ENCODE results near the gene DBT.
"Not testable (repeated sequence)": the region's sequence is repeated elsewhere in the genome, so short reads cannot be mapped to it uniquely, and the experiment has no call there.

DBT gene

GRCh38 chr1:100250264-100250663 is 630 bp upstream of the DBT start:
- no peak for DNase-seq

GRCh38 chr1:100249155-100249536 is 488 bp downstream of the DBT start:
- peak; percentile 23 to 39 for DNase-seq

DNA sequence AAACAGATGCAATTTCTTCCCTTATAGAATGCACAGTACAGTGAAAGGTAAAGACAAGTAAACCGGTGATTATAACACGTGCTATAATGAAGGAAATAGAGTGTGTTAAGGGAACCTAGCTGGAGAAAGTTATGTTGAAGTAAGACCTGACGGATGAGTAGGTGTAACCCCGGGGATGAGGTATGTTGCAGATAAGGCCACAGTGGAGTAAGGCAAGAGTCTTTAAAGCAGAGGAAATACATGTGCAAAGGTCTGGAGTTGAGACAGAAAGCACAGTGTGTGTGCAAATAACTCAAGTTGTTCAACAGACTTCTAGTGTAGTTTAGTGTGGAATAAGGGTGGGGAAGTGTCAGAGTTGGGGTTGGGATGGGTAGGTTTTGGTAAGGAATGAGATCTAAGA is 2.9 kb downstream of the DBT start:
- no peak for DNase-seq

DNA sequence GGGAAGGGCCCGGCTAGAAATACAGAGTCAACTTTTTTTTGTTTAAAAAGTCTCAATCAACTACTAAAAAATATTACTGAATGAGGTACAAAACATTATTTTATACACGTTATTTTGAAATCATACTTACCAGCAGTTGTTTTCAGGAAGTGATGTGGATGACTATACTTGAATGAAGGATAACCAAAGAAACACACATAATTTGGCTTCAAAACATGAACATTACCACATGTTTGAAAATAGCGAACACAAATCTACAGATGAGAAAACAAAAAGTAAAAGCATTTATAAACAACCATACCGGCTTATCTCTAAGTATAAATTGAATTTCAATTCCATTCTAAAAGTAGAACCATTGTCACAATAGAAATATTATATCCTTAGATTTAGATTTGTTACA is 9.0 kb downstream of the DBT start:
- DNase-seq, result no peak

DNA sequence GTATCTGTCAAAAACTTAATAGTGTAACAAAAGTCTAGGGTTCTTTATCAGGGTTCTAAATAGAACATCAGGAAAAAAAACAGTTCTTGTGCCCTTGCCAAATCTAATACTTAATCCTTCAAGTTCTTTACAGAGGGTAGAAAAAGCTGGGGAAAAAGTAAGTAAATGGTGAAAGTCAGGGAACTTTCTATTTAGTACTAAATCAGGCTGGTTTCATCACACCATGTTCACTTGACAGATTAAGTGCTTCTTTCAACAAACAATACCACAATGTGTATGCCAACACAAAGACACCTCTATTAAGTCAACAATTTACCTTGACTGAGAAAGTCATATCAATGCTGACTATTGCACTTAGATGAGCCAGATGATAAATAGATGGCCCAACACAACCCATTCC is 9.7 kb downstream of the DBT start:
- DNase-seq, result no peak

DNA sequence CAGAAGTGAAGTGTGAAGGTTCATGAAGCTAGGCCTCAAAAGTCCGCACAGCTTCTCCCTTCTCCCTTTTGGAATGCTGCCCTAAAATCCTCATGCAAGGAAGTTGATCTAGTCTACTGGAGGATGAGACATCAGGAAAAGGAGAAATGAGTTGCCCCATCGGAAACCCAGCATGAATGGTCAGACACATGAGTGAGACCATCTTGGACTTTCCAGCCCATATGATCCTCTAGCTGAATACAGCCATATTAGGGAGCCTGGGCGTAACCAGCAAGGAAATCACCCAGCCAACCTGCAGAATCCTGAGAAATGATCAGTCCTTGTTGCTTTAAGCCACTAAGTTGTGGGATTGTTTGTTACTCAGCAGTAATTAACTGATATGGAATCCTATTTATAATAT is 12.5 kb downstream of the DBT start:
- DNase-seq, result no peak

GRCh38 chr1:100234432-100234831 is 15.2 kb downstream of the DBT start:
- DNase-seq, result no peak

DNA sequence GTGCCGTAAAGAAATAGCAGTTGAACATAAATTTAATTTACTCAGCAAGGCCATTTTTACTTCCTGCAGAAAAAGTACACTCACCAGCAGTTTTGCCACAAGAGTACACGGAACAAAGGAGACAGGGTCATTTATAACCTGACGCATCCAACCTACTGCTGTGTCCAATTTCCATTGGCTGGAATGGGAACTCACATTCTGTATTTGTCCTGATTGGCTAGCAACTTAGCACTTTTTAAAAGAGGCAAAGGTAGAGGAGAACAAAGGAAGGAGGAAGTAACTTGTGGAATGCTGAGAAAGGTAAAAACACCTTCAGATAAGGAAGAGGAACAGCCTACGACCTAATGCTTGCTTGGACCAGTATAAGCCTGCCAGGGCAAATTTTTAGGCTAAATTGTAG is 16.1 kb downstream of the DBT start:
- DNase-seq, result not testable (repeated sequence)

GRCh38 chr1:100232156-100232555 is 17.5 kb downstream of the DBT start:
- no peak for DNase-seq

DNA sequence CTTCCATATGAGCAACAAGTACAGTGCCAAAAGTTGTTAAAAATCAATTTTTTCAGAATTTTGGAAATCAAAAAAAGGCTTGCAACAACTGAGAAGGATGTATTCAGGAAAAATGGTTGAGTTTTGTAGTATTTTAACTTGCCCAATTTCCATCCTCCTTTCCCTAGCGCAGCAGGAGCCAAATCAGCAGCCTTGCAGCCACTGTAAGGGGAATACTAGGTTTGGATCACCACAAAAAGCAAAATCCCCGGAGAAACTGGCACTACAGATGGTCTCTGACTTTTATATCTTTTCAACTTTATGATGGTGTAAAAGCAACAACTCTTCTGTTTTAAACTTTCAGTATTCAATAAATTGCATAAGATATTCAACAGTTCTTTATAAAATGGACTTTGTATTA is 17.9 kb downstream of the DBT start:
- no peak for DNase-seq

- no peak for DNase-seq
Measured at GRCh38 chr1:100230765-100231164, 18.9 kb downstream of the DBT start.

- DNase-seq, result no peak
Measured at GRCh38 chr1:100229681-100230443, 19.8 kb downstream of the DBT start.

- no peak for DNase-seq
Measured at GRCh38 chr1:100222428-100222827, 27.2 kb downstream of the DBT start.

DNA sequence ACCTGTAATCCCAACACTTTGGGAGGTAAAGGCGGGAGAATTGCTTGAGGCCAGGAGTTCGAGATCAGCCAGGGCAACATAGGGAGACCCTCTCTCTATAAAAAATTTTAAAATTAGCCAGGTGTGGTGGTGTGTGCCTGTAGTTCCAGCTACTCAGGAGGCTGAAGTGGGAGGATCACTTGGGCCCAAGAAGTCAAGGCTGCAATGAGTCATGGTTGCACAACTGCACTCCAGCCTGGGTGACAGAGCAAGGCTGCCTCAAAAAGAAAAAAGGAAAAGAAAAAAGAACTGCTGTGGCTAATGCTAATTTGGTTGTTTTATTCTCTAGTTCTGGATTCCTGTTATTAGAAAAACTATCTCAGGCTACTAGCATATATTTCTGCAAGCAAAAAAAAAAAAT is 29.8 kb downstream of the DBT start:
- peak in 1 of 2 experiments; percentile 14 for DNase-seq

GRCh38 chr1:100219457-100219856 is 30.2 kb downstream of the DBT start:
- no peak for DNase-seq

GRCh38 chr1:100217834-100218233 is 31.8 kb downstream of the DBT start:
- no peak for DNase-seq

GRCh38 chr1:100215101-100215500 is 34.5 kb downstream of the DBT start:
- no peak for DNase-seq

GRCh38 chr1:100213141-100213540 is 36.5 kb downstream of the DBT start:
- DNase-seq, result no peak

DNA sequence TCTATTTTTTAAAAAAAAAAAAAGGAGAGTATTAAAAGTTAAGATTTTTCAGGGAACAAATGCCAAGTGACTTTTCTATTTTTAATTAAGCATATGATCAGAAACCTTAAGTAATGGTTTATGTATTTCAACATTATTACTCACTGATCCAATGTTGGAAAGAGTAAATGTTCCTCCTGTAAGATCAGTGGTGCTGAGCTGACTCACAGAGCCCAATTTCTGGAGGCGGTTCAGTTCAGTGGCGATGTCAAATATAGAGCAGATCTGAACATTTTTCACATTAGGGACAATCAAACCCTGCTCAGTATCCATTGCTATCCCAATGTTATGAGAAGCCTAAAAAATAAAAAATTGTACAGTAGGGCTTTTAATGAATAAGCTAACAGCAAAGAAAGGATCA is 43.3 kb downstream of the DBT start:
- no peak for DNase-seq

DNA sequence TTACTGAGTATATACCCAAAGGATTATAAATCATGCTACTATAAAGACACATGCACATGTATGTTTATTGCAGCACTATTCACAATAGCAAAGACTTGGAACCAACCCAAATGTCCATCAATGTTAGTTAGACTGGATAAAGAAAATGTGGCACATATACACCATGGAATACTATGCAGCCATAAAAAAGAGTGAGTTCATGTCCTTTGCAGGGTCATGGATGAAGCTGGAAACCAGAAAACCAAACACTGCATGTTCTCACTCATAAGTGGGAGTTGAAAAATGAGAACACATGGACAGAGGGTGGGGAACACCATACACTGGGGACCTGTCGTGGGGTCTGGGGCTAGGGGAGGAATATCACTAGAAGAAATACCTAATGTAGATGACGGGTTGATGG is 44.0 kb downstream of the DBT start:
- not testable (repeated sequence) for DNase-seq

- DNase-seq, result not testable (repeated sequence)
Measured at GRCh38 chr1:100205103-100205502, 44.5 kb downstream of the DBT start.

DNA sequence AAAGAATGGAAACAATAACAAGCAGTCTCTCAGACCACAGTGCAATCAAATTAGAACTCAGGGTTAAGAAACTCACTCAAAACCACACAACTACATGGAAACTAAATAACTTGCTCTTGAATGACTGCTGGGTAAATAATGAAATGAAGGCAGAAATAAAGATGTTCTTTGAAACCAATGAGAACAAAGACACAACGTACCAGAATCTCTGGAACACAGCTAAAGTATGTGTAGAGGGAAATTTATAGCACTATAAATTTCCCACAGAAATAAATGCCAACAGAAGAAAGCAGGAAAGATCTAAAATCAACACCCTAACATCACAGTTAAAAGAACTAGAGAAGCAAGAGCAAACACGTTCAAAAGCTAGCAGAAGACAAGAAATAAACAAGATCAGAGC is 46.9 kb downstream of the DBT start:
- DNase-seq, result not testable (repeated sequence)

GRCh38 chr1:100200060-100200459 is 49.6 kb downstream of the DBT start:
- DNase-seq, result not testable (repeated sequence)

- DNase-seq, result no peak
Measured at GRCh38 chr1:100198596-100198995, 51.0 kb downstream of the DBT start.

- no peak for DNase-seq
Measured at GRCh38 chr1:100188617-100189016, 61.0 kb downstream of the DBT start.

All from Kasumi-1 (cell line).